NT2/D1 (cell line): Measurements from ENCODE around the gene RNF212B.
"Not testable (repeated sequence)": the region's sequence is repeated elsewhere in the genome, so short reads cannot be mapped to it uniquely, and the experiment has no call there.

Source experiments
- SUZ12 ChIP-seq: IDR thresholded peaks from 2 replicates; pipeline ENCODE4 v1.6.1; 2011; ENCODE audit not compliant: insufficient read length, insufficient read depth; ENCODE audit errors: extremely low read depth
- YY1 ChIP-seq: IDR thresholded peaks from 2 replicates; pipeline ENCODE4 v1.6.1; 2011; ENCODE audit not compliant: insufficient read length, insufficient read depth
- ZNF274 ChIP-seq: IDR thresholded peaks from 2 replicates; pipeline ENCODE4 v1.6.1; 2011; ENCODE audit warnings: mild to moderate bottlenecking, low read depth, low read length

GRCh38 chr14:23196487-23196886, 41.2 kb upstream of the RNF212B start:
- not testable (repeated sequence) for TF ChIP-seq YY1, ZNF274, SUZ12
